Measurements from ENCODE around the gene NHS. TPM values are rescaled to one million over a fixed set of nuclear protein-coding genes. Genes with fewer than 3 reads are reported as not detected.

Gene NHS
- polyA plus RNA-seq, 3 donors: 19.5 to 29.2 (median 21.9) TPM

GRCh38 chrX:17769701-17770269 lies 394.8 kb downstream of the NHS start:
- DNase-seq (ENCODE audit: extremely low read depth in 1 of 11, low read depth in 9 of 11, low spot score in 4 of 11): no peak

GRCh38 chrX:17773221-17773876 lies 398.3 kb downstream of the NHS start:
- no peak for DNase-seq (ENCODE audit: extremely low read depth in 1 of 11, low read depth in 9 of 11, low spot score in 4 of 11)

GRCh38 chrX:17774053-17774452 lies 399.1 kb downstream of the NHS start:
- DNase-seq (ENCODE audit: extremely low read depth in 1 of 11, low read depth in 9 of 11, low spot score in 4 of 11): no peak

- no peak for DNase-seq (ENCODE audit: extremely low read depth in 1 of 11, low read depth in 9 of 11, low spot score in 4 of 11)
Measured at GRCh38 chrX:17778997-17779396, 404.0 kb downstream of the NHS start.

- no peak for DNase-seq (ENCODE audit: extremely low read depth in 1 of 11, low read depth in 9 of 11, low spot score in 4 of 11)
Measured at GRCh38 chrX:17779434-17779833, 404.4 kb downstream of the NHS start.
